Chondrocyte (in vitro differentiated cells): ENCODE measurements around the gene HINT3. TPM values are rescaled to one million over a fixed set of nuclear protein-coding genes. Genes with fewer than 3 reads are reported as not detected.
A peak's percentile ranks its signal among the peaks of the same experiment; 100 is the strongest.
"Not testable (repeated sequence)": the region's sequence is repeated elsewhere in the genome, so short reads cannot be mapped to it uniquely, and the experiment has no call there.

Experiments used
- DNase-seq: peaks from one replicate; pipeline ENCODE4 v3.0.0; 2021; ENCODE audit warnings: mixed read lengths, low spot score
- H3K27ac Mint-ChIP-seq: one replicate; pipeline ENCODE4 v1.8.0; 2021; ENCODE audit warnings: mild to moderate bottlenecking, moderate library complexity, mixed read lengths; ENCODE audit not compliant: unreplicated experiment
- H3K27me3 Mint-ChIP-seq: 2 replicates; pipeline ENCODE4 v1.8.0; 2021; ENCODE audit warnings: low read depth, mixed read lengths
- H3K36me3 Mint-ChIP-seq: 2 replicates; pipeline ENCODE4 v1.8.0; 2021; ENCODE audit warnings: low read depth, mixed read lengths
- H3K4me1 Mint-ChIP-seq: 2 replicates; pipeline ENCODE4 v1.8.0; 2021; ENCODE audit warnings: low read depth, mild to moderate bottlenecking, mixed read lengths
- H3K4me3 Mint-ChIP-seq: one replicate; pipeline ENCODE4 v1.8.0; 2021; ENCODE audit warnings: mild to moderate bottlenecking, moderate library complexity, mixed read lengths; ENCODE audit not compliant: unreplicated experiment
- H3K9me3 Mint-ChIP-seq: 2 replicates; pipeline ENCODE4 v1.8.0; 2021; ENCODE audit warnings: low read depth, mixed read lengths
- long read RNA-seq: library from polyadenylated mRNA; stranded (forward); transcript quantifications from one replicate; pipeline ENCODE4 v2.0.0, GENCODE V29; 2021
- total RNA-seq: library from RNA; stranded (reverse); gene quantifications from 3 replicates; pipeline ENCODE4 v1.2.1, GENCODE V29; 2021
- TF ChIP-seq, protein P1 (sequence below): fragments of 200-600 bp; sonication (generic); IDR thresholded peaks from 2 replicates; pipeline ENCODE4 v1.5.0; 2021; ENCODE audit warnings: antibody characterized with exemption, mild to moderate bottlenecking, moderate library complexity

HINT3 gene
- 15.7 to 19.7 TPM (median 19.3 TPM) in 3 replicates for total RNA-seq
- long read RNA-seq, transcript HINT3-201 (5 exons, 3,314 nt): major isoform, 8 of 9 reads
- long read RNA-seq, partial matches to known transcripts: 0 of 9 reads
- long read RNA-seq, other reads (novel, unspliced or antisense): 1 of 9 reads

DNA sequence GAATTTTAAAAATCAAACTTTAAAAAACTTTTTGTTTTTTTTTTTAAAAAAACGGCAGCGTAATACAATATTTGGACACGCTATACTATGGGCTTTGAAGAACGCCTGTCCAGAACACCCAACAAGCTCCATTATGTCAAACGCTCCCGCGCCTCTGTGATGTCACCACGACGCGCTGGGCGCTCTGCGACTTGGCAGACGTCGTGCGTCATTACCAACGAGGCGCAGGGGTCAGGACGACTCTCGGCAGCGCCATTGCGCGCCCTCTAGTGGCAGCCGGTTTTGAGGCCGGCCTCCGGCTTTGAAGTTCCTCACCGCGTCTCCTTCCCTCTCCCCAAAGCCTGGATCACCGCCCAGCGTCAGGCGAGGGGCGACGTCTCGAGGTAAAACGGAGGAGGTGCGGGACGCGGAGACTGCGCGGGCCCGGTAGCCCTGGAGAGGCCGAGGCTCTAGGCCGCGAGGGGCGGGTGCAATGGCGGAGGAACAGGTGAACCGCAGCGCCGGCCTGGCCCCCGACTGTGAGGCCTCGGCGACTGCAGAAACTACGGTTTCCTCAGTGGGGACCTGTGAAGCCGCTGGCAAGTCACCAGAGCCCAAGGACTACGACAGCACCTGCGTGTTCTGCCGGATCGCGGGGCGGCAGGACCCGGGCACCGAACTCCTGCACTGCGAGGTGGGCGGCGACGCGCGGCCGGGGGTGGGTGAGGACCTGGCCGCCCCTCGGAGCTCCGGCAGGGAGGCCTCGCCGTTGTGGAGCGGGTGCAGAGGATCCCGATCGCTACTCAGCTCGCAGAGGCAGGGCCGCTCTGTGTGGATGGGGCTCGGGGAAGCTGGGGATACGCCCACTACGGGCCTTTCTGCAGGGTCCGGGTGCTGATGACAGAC, at the start of gene HINT3:
Gene HINT3, plus strand, starts transcription at position 265 of the 885 bp plus-strand sequence. Its CDS starts 208 bp downstream, at position 473.
- H3K4me3 Mint-ChIP-seq: no peak within 1 kb of the TSS

DNA sequence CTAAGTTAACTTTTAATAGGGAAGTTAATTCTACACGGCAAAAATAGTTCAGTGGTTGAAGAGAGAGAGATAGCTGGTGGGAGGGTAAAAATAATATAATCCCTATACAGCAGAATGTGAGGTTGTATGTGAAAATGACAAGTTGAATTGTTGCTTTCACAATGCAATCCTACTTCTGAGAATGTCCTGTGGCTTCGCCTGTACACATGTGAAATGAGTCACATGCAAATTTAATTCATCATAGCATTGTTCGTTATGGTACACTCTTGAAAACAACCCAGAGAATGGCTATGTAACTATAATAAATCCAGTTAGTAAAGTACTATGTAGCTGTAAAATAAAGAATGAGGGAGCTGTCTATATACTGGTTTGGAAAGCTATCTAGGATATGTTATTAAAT, 46.0 kb upstream of the HINT3 start:
- TF ChIP-seq, protein P1, sequence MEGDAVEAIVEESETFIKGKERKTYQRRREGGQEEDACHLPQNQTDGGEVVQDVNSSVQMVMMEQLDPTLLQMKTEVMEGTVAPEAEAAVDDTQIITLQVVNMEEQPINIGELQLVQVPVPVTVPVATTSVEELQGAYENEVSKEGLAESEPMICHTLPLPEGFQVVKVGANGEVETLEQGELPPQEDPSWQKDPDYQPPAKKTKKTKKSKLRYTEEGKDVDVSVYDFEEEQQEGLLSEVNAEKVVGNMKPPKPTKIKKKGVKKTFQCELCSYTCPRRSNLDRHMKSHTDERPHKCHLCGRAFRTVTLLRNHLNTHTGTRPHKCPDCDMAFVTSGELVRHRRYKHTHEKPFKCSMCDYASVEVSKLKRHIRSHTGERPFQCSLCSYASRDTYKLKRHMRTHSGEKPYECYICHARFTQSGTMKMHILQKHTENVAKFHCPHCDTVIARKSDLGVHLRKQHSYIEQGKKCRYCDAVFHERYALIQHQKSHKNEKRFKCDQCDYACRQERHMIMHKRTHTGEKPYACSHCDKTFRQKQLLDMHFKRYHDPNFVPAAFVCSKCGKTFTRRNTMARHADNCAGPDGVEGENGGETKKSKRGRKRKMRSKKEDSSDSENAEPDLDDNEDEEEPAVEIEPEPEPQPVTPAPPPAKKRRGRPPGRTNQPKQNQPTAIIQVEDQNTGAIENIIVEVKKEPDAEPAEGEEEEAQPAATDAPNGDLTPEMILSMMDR: no peak
- DNase-seq: no peak
- no peak overlapping the region for H3K4me3 Mint-ChIP-seq
- H3K27ac Mint-ChIP-seq: no peak overlapping the region
- H3K27me3 Mint-ChIP-seq: no peaks in the 10 kb centered on the region
- peaks cover 45% of the 10 kb centered on the region for H3K36me3 Mint-ChIP-seq
- H3K9me3 Mint-ChIP-seq: no peaks in the 10 kb centered on the region
- peaks cover 7% of the 10 kb centered on the region for H3K4me1 Mint-ChIP-seq

More for the DNA sequence above, at the start of gene HINT3:
- H3K27ac Mint-ChIP-seq: no peak within 1 kb of the TSS
- H3K27me3 Mint-ChIP-seq: no peaks in the 10 kb centered on the region
- peak; percentile 98 for DNase-seq
- H3K4me1 Mint-ChIP-seq: peaks cover 11% of the 10 kb centered on the region
- no peaks in the 10 kb centered on the region for H3K36me3 Mint-ChIP-seq
- TF ChIP-seq, protein P1: peak; percentile 100
- no peaks in the 10 kb centered on the region for H3K9me3 Mint-ChIP-seq

DNA sequence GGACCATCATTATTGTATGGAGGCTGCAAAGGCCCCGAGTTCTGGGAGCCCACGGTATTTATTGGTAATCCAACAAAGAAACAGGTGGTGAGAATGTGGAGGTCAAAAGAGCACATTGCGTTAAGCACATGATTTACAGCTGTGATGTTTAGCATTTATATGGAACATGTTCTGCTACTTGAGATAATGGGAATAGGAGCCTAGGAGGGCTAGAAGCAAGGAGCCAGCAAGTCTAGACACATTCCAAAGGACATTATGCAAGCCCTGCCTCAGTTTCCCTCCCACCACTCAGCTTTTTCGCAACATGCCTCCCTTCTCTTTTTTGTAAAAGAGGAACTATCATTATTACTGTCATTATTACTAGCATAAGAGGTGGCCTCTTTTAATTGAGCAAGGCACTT, 45.5 kb upstream of the HINT3 start:
- H3K4me1 Mint-ChIP-seq, DNase-seq, H3K27ac Mint-ChIP-seq, H3K27me3 Mint-ChIP-seq, H3K4me3 Mint-ChIP-seq, H3K9me3 Mint-ChIP-seq: not testable (repeated sequence)
- H3K36me3 Mint-ChIP-seq: peaks cover 46% of the 10 kb centered on the region

DNA sequence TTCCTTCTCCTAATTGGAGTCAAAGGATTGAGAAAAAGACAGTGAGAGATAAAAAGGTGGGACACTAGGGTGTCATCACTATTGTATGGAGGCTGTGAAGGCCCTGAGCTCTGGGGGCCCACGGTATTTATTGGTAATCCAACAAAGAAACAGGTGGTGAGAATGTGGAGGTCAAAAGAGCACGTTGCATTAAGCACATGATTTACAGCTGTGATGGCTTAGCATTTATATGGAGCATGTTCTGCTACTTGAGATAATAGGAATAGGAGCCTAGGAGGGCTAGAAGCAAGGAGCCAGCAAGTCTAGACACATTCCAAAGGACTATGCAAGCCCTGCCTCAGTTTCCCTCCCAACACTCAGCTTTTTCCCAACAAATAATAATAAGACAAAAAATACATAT, 44.1 kb upstream of the HINT3 start:
- H3K27ac Mint-ChIP-seq, H3K4me3 Mint-ChIP-seq, H3K4me1 Mint-ChIP-seq, H3K9me3 Mint-ChIP-seq, DNase-seq, H3K27me3 Mint-ChIP-seq: not testable (repeated sequence)
- peaks cover 44% of the 10 kb centered on the region for H3K36me3 Mint-ChIP-seq

DNA sequence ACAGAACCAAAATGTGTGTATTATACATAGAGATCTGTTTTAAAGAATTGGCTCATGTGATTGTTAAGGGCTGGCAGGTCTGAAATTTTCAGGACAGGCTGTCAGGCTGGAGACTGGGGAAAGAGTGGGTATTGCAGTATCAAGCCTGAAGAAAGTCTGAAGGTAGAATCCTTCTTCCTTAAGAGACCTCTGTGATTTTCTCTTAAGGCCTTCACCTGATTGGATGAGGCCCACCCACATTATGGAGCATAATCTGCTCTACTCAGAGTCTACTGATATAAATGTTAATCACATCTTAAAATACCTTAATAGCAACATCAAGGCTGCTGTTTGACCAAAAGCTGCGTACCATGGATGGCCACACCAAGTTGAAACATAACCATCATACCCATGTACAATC, 43.4 kb upstream of the HINT3 start:
- Mint-ChIP-seq H3K9me3 (no peaks in the 10 kb centered on the region), H3K27ac (no peak overlapping the region), H3K27me3 (no peaks in the 10 kb centered on the region), H3K4me1 (peaks cover 3% of the 10 kb centered on the region), H3K4me3 (no peak overlapping the region), H3K36me3 (peaks cover 40% of the 10 kb centered on the region)
- no peak for DNase-seq
- TF ChIP-seq, protein P1: no peak

DNA sequence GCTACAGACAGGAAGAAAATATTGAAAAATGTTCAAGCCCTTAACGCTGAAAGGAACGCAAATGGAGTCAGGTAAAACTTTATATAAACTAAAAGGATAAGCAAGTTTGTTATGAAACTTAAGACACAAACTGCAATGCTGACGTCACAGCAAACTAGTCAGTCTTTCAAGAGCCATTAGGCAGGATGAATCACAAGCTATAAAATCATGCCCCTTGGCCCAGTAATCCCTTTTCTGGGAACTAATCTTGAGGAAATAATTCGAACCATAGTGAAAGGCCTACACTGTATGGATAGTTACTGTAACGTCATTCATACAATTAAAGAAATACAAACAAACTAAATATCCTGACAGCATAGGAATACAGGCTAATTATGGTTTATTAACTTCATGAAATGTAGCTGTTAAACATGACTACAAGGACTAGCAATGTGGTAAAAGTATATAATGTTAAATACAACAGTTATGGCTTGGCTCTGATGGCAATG, 42.7 kb upstream of the HINT3 start:
- no peak overlapping the region for H3K4me3 Mint-ChIP-seq

More for the DNA sequence above, 42.7 kb upstream of the HINT3 start:
- Mint-ChIP-seq H3K36me3 (peaks cover 35% of the 10 kb centered on the region), H3K4me1 (peaks cover 10% of the 10 kb centered on the region), H3K9me3 (no peaks in the 10 kb centered on the region), H3K27me3 (no peaks in the 10 kb centered on the region), H3K27ac (peak overlapping the region; percentile 76)
- DNase-seq: no peak
- TF ChIP-seq, protein P1: no peak
